Prostate gland (tissue), 2 donors: ENCODE results near the gene CMTM3.

ENCODE experiments used
- CTCF ChIP-seq, 4 experiments: fragments of 200-600 bp in 2 of 4; fragments of 450-650 bp in 2 of 4; sonication (generic) in 2 of 4; IDR thresholded peaks; 1 replicate in 3 of 4; 2 replicates in 1 of 4; pipeline ENCODE4 v1.5.1; 2016 to 2019; ENCODE audit warnings: antibody characterized with exemption in 4 of 4, mild to moderate bottlenecking in 2 of 4, moderate library complexity in 2 of 4
- POLR2AphosphoS5 ChIP-seq: sonication (generic); formaldehyde crosslinking; IDR thresholded peaks from one replicate; pipeline ENCODE4 v1.6.1; 2017; ENCODE audit warnings: antibody characterized with exemption

DNA sequence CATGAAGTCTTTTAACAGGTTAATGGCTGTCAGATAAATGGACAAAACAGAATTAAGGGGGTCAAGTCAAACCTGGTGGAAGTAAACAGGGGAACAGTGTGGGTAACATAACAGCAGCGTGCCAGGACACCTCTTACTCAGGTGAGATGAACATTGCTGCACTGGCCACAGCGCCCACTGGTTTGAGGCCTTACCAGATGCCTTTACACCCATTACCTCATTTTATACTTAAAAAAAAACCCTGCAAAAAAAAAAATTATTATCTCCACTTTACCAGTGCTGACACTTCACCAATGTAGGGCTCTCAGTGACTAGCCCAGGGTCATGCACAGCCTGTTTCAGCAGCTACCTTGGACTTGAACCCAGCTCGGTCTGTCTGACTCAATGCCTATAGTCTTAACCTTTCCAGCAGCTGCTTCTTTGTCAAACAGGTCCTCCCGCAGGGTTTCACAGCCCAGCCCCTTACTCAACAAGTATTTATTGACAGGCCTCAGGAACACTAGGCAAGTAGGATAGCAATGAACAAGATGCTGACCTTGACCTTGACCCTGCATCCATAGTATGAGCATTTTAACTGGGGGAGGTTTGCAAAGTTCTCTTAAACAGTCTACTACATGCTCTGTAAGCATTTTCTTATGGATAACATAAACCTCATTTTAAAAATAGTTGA lies 30.2 kb downstream of the CMTM3 start:
- TF ChIP-seq CTCF (IDR thresholded peaks at IDR 0.05) (no peak), POLR2AphosphoS5 (no peak)
